ENCODE results near the gene FMN1.

FMN1 gene

DNA sequence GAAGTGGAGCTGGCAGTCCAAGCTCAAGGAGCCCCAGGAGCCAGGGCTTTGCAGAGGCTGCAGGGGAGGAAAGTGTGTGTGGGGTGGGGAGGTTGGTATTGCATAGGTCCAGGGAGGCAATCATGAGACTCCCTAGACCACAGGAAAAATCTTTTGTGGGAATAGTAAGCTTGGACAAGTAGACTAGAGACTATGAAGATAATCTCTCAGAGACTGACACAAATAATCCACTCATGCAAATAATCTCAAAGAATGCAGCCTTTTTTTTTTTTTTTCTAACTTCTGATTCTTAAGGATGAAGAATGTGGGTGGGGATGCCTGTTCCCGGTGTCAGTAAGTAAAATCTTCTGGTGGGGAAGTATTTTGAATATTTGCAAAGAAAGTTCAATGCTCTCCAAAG lies 363.0 kb downstream of the FMN1 start:
- no peaks in the 10 kb centered on the region for H3K36me3 Mint-ChIP-seq
- H3K4me1 Mint-ChIP-seq = no peaks in the 10 kb centered on the region
- H3K27me3 Mint-ChIP-seq = peaks cover 12% of the 10 kb centered on the region
- H3K27ac Mint-ChIP-seq = no peak overlapping the region
- H3K9me3 Mint-ChIP-seq = no peaks in the 10 kb centered on the region
- no peak overlapping the region for H3K4me3 Mint-ChIP-seq

DNA sequence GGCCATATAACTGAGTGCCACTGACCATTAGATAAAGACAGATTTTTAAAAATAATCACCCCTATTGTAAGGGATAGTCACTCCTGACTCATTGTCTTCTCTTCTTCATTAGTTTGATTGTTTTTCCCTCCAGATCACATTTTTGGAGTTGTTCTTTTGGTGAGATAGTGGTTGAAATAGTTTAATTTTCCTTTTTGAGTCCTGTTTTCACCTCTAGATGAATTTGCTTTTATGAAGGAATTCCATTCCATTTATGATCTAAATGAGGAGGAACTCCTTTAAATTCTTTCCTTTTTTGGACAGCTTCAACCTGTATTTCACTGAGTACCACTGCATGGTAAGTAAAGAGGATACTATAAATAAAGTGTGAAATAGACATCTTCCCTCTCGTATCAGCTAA lies 364.3 kb downstream of the FMN1 start:
- Mint-ChIP-seq H3K9me3 (no peaks in the 10 kb centered on the region), H3K4me3 (no peak overlapping the region), H3K27me3 (peaks cover 9% of the 10 kb centered on the region)

DNA sequence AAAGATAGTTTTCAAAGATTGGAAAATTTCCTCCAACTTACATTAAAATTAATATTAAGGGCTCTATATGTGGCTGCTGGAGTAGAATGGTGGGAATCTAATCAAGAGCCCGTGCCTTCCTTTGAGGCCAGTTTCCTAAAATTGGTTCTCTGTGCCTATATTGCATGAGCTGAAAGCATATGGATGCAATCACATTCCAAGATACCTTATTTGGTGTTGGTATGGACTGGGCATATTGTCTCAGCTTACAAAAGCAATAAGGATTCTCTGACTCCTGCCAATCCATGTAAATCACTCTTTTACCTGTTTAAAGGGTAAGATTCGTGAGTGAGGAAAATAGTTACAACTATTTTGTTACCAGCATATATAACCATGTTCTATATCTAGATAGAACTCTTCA lies 365.1 kb downstream of the FMN1 start:
- H3K27ac Mint-ChIP-seq = no peak overlapping the region
- no peaks in the 10 kb centered on the region for H3K9me3 Mint-ChIP-seq
- H3K27me3 Mint-ChIP-seq = peaks cover 10% of the 10 kb centered on the region
- H3K4me3 Mint-ChIP-seq = no peak overlapping the region
- no peaks in the 10 kb centered on the region for H3K4me1 Mint-ChIP-seq
- H3K36me3 Mint-ChIP-seq = no peaks in the 10 kb centered on the region

More for the DNA sequence above, 364.3 kb downstream of the FMN1 start:
- Mint-ChIP-seq H3K36me3 (no peaks in the 10 kb centered on the region), H3K4me1 (no peaks in the 10 kb centered on the region), H3K27ac (no peak overlapping the region)

DNA sequence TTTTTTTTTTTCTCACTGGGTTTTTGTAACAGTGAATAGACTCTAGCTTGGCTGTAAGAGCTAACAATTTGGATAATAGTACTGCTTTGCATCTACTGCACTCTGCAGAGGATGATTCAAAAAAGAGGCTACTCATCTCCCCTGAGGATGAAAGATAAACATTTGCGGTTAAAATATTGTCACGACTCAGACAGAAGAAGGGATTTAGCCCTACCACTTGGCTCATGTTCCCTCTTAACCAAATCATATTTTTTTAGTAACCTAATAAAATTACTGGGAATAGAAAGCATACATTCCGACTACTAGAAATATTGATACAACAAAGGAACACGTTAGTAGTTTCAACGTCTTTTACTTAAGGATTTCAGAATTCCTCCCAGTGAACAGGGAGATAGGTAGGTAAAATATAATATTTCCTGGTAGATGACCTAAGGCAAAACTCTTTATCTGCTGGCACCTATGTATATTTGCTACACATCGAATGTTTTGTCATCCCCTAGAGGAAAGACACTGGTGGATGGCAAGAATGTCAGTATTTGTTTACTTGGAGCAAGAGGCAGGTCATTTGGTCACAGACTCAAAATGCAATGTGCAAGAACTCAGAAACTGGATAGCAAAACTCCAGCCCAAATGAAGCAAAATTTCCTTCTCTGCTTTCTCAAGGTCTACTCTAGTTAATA lies 365.9 kb downstream of the FMN1 start:
- Mint-ChIP-seq H3K4me3 (no peak overlapping the region), H3K9me3 (no peaks in the 10 kb centered on the region), H3K27ac (no peak overlapping the region), H3K36me3 (no peaks in the 10 kb centered on the region), H3K4me1 (no peaks in the 10 kb centered on the region), H3K27me3 (peaks cover 10% of the 10 kb centered on the region)

DNA sequence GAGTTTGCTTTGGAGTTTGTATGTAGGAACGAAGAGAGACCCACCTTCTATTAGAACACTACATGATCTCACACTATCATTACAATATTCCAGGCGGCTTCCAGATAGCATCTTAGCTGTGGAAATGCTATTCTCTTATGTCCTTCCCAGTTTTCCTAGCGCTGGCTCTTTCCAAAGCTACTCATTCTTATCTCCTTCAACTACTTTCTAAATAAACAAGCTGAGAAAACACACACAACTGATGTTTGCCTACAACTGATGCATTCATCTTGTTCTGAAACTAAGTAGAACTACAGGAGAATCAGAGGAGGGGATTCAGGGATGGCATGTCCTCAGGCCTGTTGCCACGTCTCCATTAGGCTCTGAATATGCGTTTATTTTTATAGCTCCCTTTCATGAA lies 367.8 kb downstream of the FMN1 start:
- Mint-ChIP-seq H3K4me1 (no peaks in the 10 kb centered on the region), H3K27ac (no peak overlapping the region), H3K36me3 (no peaks in the 10 kb centered on the region), H3K9me3 (no peaks in the 10 kb centered on the region), H3K4me3 (no peak overlapping the region), H3K27me3 (peaks cover 4% of the 10 kb centered on the region)

DNA sequence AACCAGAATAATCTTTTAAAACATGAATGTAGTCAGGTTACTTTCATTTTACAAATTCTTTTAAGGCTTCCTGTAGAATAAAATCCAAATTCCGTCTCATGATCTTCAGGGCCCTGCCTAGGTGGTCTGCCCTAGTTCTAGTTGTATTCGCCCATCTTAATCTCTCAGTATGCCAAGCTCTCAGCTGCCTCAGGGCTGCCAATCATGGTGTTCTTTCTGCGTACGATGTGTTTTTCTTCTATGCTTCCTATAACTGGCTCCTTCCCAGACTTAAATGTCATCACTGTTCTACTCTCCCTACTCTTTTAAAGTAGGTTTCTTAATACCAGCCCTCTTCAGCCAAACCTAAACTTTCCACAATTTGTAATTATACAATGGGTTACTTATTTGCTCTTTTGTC lies 369.3 kb downstream of the FMN1 start:
- no peak overlapping the region for H3K27ac Mint-ChIP-seq
- H3K4me1 Mint-ChIP-seq = no peaks in the 10 kb centered on the region
- peaks cover 3% of the 10 kb centered on the region for H3K27me3 Mint-ChIP-seq
- no peak overlapping the region for H3K4me3 Mint-ChIP-seq
- H3K36me3 Mint-ChIP-seq = no peaks in the 10 kb centered on the region
- H3K9me3 Mint-ChIP-seq = no peaks in the 10 kb centered on the region

DNA sequence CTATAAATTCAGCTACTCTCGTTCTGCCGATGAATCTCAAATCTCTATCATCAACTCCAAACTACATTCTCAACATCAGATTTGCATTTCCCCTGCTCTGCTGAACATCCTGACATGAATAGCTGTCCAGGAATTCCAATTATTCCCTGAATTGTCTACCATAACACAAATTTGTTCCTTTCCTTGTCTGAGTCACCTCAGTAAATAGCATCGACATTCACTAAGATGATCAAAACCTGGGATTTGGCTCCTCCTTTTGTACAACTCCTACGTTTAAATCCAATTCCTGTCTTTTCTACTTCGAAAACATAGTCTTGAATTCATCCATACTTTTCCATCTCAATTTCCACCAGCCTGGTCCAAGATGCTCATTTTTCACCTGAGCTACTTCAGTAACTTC lies 369.7 kb downstream of the FMN1 start:
- Mint-ChIP-seq H3K9me3 (no peaks in the 10 kb centered on the region), H3K27ac (no peak overlapping the region), H3K27me3 (peaks cover 3% of the 10 kb centered on the region), H3K4me3 (no peak overlapping the region), H3K4me1 (no peaks in the 10 kb centered on the region), H3K36me3 (no peaks in the 10 kb centered on the region)

DNA sequence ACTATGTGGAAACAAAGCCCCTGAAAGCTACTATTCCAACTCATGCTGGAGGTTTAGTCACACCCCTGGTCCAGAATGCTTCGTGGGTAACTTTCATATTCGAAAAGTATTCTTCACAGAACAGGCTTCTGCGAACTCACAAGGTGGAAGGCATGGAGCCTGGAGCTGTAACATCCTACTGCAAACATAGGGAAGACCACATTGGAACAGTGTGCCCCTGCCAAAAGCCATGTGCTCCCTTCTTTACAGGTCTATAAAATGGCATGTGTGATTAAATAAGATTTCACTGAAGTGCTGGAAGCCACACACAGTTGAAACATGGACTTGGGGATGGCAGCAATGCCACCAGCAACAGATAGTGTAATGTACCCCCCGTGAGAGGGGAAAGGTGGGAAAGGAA lies 370.8 kb downstream of the FMN1 start:
- Mint-ChIP-seq H3K9me3 (no peaks in the 10 kb centered on the region), H3K4me1 (no peaks in the 10 kb centered on the region), H3K27ac (no peak overlapping the region), H3K27me3 (peaks cover 3% of the 10 kb centered on the region), H3K36me3 (no peaks in the 10 kb centered on the region), H3K4me3 (no peak overlapping the region)

DNA sequence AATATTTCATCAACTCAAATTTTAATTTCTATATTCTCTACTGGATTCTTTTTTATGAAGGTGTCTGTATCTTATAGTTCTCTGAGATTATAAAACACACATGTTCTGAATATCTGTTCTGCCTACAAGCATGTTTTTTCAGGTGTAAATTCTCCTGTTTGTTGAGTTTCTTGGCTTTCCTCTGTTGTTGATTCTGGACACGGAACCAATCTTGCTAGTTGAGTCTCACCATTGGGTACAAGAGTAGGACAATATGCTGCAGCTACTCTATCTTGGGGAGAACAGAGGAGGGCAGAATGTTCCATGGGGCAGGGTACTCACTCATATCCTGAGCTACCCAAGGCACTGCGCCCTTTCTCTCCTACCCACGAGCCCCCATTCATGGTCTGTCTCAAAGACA lies 371.8 kb downstream of the FMN1 start:
- Mint-ChIP-seq H3K4me3 (no peak overlapping the region), H3K9me3 (no peaks in the 10 kb centered on the region), H3K27me3 (peaks cover 3% of the 10 kb centered on the region), H3K4me1 (no peaks in the 10 kb centered on the region), H3K27ac (no peak overlapping the region), H3K36me3 (no peaks in the 10 kb centered on the region)

DNA sequence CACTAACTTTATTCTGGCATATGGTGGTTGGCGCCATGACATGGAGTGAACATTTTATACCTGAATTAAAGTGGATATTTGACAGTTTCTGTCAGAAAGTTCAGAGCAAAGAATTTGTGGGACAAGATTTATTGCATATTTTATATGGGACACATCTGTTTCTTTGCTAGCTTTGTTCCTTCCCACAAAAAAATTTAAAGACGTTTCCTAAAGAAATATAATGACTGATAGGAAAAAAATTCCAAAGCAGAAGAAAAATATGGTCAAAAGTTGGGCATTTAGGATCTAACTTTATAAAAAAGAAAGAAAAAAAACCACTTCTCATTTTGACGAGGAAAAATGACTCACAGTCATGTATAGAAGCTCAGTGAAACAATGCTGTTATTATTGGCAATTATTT lies 375.1 kb downstream of the FMN1 start:
- Mint-ChIP-seq H3K36me3 (no peaks in the 10 kb centered on the region), H3K27ac (no peak overlapping the region), H3K4me1 (no peaks in the 10 kb centered on the region), H3K27me3 (peaks cover 5% of the 10 kb centered on the region), H3K4me3 (no peak overlapping the region), H3K9me3 (no peaks in the 10 kb centered on the region)

DNA sequence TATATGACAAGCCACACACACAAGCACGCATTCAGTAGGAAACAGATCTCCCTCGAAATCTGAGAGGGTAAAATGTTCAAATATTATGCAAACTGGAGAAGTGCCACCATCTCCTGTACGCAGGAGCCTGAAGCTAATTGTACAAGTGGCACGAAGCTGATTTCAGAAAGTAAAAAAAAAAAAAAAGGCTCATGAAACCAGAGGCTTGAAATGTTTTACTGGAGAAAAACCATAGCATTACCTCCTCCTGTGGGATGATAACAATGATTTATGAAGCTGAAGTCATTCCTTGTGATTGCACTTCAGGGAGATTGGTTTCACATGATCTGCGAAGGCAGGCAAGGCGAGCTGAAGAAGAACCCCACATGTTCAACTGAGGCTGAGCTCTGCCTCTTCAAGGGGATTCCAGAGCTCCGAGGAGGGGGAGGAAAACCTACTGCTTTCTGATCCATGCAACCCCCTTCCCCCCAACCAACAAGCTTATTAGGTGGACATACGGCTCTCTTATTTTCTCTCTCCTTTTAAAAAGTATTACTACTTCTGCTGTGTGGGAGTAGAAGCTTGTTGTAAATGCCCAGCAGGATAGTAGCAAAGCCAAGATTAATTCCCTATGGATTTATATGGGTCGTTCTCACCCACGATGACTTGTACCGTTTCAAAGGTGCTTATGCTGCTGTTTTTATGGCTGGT lies 375.6 kb downstream of the FMN1 start:
- no peaks in the 10 kb centered on the region for H3K9me3 Mint-ChIP-seq
- H3K27ac Mint-ChIP-seq = no peak overlapping the region
- no peak overlapping the region for H3K4me3 Mint-ChIP-seq
- H3K27me3 Mint-ChIP-seq = peaks cover 5% of the 10 kb centered on the region
- H3K36me3 Mint-ChIP-seq = no peaks in the 10 kb centered on the region
- no peaks in the 10 kb centered on the region for H3K4me1 Mint-ChIP-seq

DNA sequence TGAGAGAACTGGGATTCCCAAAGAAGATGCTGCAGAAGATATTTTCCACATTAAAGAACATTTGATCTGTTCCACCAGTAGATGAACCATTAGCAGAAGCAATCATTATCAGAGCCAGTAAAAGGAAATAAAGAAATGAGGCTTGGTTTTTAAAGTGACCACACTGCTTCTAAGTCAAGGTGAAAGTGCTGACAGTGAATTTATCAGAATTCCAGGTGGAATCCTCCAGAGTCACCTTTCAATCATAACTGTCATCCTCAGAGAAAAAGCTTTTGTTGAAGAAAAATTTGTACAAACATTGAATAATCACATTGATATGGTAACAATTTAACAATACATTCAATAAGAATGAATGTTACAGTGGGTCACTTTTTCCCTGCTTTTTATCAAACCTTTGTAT lies 376.9 kb downstream of the FMN1 start:
- Mint-ChIP-seq H3K27me3 (peaks cover 5% of the 10 kb centered on the region), H3K27ac (no peak overlapping the region), H3K9me3 (no peaks in the 10 kb centered on the region), H3K4me1 (no peaks in the 10 kb centered on the region), H3K36me3 (no peaks in the 10 kb centered on the region), H3K4me3 (no peak overlapping the region)

DNA sequence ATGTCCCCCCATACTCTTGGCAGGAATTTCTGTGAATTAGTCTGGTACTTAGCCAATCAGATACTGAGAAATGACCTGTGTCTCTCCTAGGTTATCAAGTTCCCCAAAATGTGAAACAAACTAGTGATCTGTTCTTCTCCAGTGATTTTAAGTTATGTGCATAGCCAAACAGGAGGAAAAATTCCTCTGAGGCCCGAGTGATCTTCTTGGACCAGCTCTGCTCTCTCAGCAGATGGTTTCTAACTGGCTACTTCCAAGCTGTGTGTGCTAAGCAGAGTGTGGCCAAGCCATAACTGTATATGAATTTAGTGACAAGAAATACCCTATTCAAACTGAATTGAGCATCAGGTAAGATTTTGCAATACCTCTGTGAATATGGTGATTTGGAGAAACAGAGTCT lies 387.2 kb downstream of the FMN1 start:
- Mint-ChIP-seq H3K27me3 (peaks cover 15% of the 10 kb centered on the region), H3K4me3 (no peak overlapping the region), H3K4me1 (no peaks in the 10 kb centered on the region), H3K9me3 (no peaks in the 10 kb centered on the region), H3K36me3 (no peaks in the 10 kb centered on the region), H3K27ac (no peak overlapping the region)

DNA sequence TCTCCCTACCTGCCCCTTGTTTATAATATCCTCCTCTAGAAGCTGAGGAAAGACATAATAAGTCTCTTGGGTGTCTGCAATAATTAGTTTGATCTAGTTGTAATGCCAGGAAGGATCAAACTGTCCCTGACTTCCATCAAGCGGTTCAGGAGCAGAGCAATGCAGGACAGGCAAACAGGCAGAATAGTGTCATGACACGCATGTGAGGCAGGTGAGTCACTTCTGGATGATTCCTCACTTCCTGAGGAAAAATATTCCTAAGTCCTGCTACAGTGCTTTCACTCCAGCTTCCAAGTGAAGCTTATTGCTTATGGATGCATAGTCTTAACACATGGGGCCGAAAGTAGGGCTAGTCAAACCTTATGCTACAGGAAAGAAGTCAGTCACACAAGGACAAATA lies 390.9 kb downstream of the FMN1 start:
- Mint-ChIP-seq H3K9me3 (no peaks in the 10 kb centered on the region), H3K36me3 (no peaks in the 10 kb centered on the region), H3K27me3 (peaks cover 10% of the 10 kb centered on the region), H3K4me1 (no peaks in the 10 kb centered on the region), H3K4me3 (no peak overlapping the region), H3K27ac (no peak overlapping the region)

DNA sequence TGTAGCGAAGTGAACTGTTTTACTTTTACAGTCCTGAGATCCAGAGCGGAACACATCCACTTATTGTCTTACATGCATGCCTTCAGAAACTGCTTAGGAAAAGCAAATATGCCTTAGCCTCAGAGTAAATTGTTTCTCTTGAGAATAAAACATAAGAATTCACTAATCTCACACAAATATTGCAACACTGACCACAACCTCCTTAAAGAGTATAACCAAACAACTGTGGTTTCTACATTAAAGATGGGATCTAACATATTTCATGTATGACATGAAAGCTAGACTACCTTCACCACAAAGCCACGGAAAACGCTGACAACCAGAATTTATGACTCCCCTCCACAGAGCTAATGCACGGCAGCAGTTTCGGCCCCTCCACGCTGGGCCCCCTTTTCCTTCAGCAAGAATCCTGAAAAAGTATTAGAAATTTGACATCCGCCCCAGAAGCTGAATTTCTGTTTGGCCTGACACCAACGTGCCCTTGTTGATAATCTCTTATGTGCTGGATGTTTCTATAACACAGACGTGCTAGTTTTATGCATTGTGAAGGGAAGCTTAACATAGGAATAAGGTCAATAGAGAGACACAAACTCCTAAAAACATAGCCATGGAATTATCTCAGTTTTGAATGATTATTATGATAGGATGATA lies 392.1 kb downstream of the FMN1 start:
- Mint-ChIP-seq H3K9me3 (no peaks in the 10 kb centered on the region), H3K4me3 (no peak overlapping the region), H3K4me1 (no peaks in the 10 kb centered on the region), H3K27me3 (peaks cover 9% of the 10 kb centered on the region), H3K27ac (no peak overlapping the region), H3K36me3 (no peaks in the 10 kb centered on the region)

DNA sequence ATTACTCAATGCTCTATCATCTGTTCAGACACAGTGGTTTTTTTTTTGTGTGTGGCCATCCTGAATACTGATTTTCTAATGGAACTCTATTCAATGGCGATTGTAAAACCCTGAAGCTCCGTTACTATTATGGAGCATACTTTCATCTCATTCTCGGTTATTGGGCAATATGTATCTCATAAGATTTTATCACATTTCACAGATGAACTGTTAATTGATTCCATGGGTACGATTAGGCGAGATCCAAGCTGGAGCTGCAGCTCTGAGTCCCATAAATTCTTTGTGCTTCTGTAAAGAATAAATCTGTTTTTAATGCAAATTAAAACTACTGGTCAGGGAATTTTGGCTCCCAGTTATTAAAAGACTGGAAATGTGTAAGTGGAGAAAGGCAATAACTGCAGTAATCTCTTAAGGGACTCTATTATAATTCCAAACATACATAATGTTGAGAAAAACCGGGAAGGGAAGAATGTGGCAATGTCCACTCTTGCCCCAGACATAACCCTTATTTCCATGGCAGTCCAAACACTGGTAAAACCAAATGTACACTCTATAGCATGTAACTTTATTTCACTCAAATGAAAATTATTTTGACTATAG lies 394.5 kb downstream of the FMN1 start:
- no peak overlapping the region for H3K27ac Mint-ChIP-seq
- no peaks in the 10 kb centered on the region for H3K4me1 Mint-ChIP-seq
- H3K4me3 Mint-ChIP-seq = no peak overlapping the region
- H3K27me3 Mint-ChIP-seq = peaks cover 4% of the 10 kb centered on the region
- no peaks in the 10 kb centered on the region for H3K9me3 Mint-ChIP-seq
- H3K36me3 Mint-ChIP-seq = no peaks in the 10 kb centered on the region
